BJ (cell line): ENCODE measurements around the gene AGAP1. TPM values are rescaled to one million over a fixed set of nuclear protein-coding genes. Genes with fewer than 3 reads are reported as not detected.

ENCODE experiments used
- CTCF ChIA-PET: fragments of 350-600 bp; formaldehyde crosslinking; extraction: SDS; loops from one replicate; lab custom pipeline; 2021; ENCODE audit warnings: antibody characterized with exemption, inconsistent platforms; lab: Yijun Ruan, JAX
- POLR2A ChIA-PET: fragments of 300-600 bp; sonication (Branson Sonifier 250); formaldehyde crosslinking; extraction: SDS; loops from one replicate; lab custom pipeline; 2021; ENCODE audit warnings: antibody characterized with exemption; lab: Charles Lee
- DNase-seq: peaks from one replicate; pipeline ENCODE4 v3.0.0-alpha.2; 2011; ENCODE audit warnings: low read depth
- H3K27me3 ChIP-seq: 2 replicates; pipeline ENCODE4 v1.6.0; 2011; ENCODE audit warnings: low read length; ENCODE audit not compliant: control insufficient read depth, insufficient read depth
- H3K36me3 ChIP-seq: 2 replicates; pipeline ENCODE4 v1.5.1; 2011; ENCODE audit warnings: low read length; ENCODE audit not compliant: control insufficient read depth, insufficient read depth
- H3K4me3 ChIP-seq: 2 replicates; pipeline ENCODE4 v1.5.1; 2011; ENCODE audit warnings: low read depth, mild to moderate bottlenecking, control low read depth, low read length
- CTCF ChIP-seq: IDR thresholded peaks from 2 replicates; pipeline ENCODE4 v1.5.1; 2011; ENCODE audit warnings: low read depth, mild to moderate bottlenecking, control low read depth, inconsistent platforms, low read length, moderate library complexity; ENCODE audit not compliant: insufficient read depth
- polyA plus RNA-seq: library from polyadenylated mRNA; depleted of rRNA; stranded (reverse); fragments of >200 nt; gene quantifications from 2 replicates; pipeline ENCODE4 v1.2.3, GENCODE V29; 2011

Gene AGAP1
- polyA plus RNA-seq, 1 experiment, result 14.9 TPM

DNA sequence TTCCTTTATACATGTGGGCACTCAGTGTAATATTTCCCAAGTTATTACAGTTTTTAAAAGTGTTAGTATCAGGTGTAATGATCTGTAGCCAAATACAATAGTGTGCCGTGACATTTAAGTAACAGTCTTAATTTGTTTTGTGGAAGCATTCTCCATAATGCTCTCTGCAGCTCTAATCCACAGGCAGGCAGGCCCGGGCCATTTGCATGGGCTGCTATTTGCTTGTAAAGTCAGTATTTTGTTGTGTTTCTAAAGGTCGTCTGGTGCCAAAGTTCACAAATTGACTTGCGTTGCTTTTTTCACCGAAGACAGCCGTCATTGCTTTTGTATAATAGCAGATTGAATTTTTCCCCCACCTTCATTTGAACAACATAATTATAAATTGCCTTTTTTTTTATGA, 521.3 kb downstream of the AGAP1 start:
- CTCF ChIA-PET, result interaction anchor here (0.6 kb wide), 2 partner anchors 495 to 700 kb away, joined by 3 to 4 read pairs; no protein-coding TSS in a partner anchor
- DNase-seq, result no peak
- H3K27me3 ChIP-seq, result no peaks in the 10 kb centered on the region
- TF ChIP-seq CTCF, result no peak
- no peak overlapping the region for H3K4me3 ChIP-seq
- POLR2A ChIA-PET, result no interaction called here
- H3K36me3 ChIP-seq, result no peaks in the 10 kb centered on the region

- Histone ChIP-seq H3K36me3 (no peaks in the 10 kb centered on the region), H3K4me3 (no peak overlapping the region), H3K27me3 (no peaks in the 10 kb centered on the region)
- ChIA-PET POLR2A (no interaction called here), CTCF (no interaction called here)
- no peak for DNase-seq
- no peak for TF ChIP-seq CTCF
Measured at GRCh38 chr2:236016496-236016895, 522.7 kb downstream of the AGAP1 start.

DNA sequence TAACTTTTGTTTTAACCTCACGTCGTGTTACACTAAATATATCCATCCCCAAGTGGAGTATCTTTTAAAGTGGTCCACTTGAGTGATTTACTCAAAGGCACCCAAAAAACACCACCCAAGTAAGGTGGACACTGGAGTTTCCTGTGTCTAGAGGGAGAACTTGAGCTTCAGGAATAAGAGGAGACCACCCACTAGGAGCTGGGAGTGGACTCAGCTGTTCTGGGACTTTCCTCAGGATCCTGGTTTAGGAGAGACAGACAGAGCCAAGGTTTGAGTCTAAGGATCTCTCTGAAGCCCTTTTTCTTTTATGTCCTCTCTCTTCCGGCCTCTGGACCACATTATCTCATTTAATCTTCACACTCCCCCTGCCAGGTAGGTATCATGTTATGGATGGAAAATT, 523.6 kb downstream of the AGAP1 start:
- DNase-seq, result no peak
- CTCF ChIA-PET, result no interaction called here
- Histone ChIP-seq H3K36me3 (no peaks in the 10 kb centered on the region), H3K4me3 (no peak overlapping the region), H3K27me3 (no peaks in the 10 kb centered on the region)
- TF ChIP-seq CTCF, result no peak
- POLR2A ChIA-PET, result no interaction called here

GRCh38 chr2:236019434-236019833, 525.6 kb downstream of the AGAP1 start:
- H3K27me3 ChIP-seq, result no peaks in the 10 kb centered on the region
- ChIA-PET POLR2A (no interaction called here), CTCF (interaction anchor here (0.6 kb wide), 1 partner anchor 22 kb away, joined by 3 read pairs; no protein-coding TSS in a partner anchor)
- H3K36me3 ChIP-seq, result no peaks in the 10 kb centered on the region
- DNase-seq, result no peak
- H3K4me3 ChIP-seq, result no peak overlapping the region
- TF ChIP-seq CTCF, result no peak

DNA sequence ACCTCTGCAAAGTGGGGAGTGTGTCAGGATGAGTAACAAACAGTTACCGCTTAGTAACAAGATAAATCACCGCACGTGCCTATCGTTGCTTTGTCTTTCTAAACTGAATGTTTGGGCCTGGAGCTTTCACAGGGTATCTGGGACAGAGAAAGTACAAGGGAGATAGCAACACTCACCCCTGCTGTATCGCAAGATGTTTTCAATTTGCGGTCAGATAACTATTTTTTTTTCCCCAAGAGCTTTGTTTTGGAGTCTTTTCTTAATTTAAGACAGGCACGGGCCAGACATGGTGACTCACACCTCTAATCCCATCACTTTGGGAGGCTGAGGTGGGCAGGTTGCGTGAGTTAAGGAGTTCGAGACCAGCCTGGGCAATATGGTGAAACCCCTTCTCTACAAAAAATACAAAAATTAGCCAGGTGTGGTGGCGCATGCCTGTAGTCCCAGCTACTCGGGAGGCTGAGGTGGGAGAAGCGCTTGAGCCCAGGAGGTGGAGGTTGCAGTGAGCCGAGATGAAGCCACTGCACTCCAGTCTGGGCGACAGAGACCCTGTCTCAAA, 527.7 kb downstream of the AGAP1 start:
- Histone ChIP-seq H3K4me3 (no peak overlapping the region), H3K36me3 (no peaks in the 10 kb centered on the region), H3K27me3 (no peaks in the 10 kb centered on the region)
- ChIA-PET CTCF (no interaction called here), POLR2A (no interaction called here)
- TF ChIP-seq CTCF, result no peak
- no peak for DNase-seq
